LoVo (cell line): ENCODE measurements around the gene RNLS.

ENCODE experiments used
- DNase-seq: peaks from one replicate; pipeline ENCODE4 v3.0.0-alpha.2; 2016; ENCODE audit warnings: low spot score

The RNLS gene

GRCh38 chr10:88431103-88431502 lies 152.0 kb downstream of the RNLS start:
- no peak for DNase-seq

DNA sequence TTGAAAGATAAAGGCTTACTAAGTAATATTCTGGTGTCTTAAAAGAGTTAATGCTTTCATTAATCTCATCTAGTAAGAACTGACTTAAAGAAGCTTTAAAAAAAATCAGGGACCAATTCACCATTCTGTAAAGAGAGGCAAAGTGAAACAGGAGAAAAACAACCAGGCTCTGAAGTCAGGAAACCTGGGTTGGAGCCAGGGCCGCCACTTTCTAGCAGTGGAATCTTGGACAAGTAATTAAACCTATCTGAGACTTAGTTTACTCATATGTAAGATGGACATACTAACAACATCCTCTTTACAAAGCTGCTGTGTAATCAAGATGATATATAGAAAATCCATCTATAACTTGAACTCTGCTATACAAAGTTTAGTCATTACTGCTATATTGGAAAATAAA lies 154.1 kb downstream of the RNLS start:
- DNase-seq, result no peak

- peak; percentile 91 for DNase-seq
Observed at GRCh38 chr10:88428442-88428841, 154.7 kb downstream of the RNLS start.

DNA sequence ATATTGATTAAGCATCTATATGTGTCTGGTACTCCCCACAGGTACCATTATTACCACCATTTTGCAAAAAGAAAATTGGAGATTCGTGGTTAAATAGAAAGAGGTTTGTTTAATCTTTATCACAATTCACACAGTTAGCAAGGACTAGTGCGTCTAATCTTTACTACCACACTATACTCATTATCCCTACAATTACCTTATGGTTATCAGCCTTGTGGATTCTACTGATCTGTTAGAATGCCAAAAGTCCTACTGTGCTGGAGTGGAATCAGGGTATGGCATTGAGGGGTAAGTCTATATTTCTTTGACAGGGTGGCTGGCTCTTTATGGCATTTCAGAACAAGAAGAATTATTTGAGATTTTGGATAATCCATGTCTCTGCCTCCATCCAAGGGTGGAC lies 156.1 kb downstream of the RNLS start:
- DNase-seq, result no peak

GRCh38 chr10:88424881-88425280 lies 158.2 kb downstream of the RNLS start:
- no peak for DNase-seq

GRCh38 chr10:88423732-88424131 lies 159.4 kb downstream of the RNLS start:
- DNase-seq, result no peak

- no peak for DNase-seq
Observed at GRCh38 chr10:88421590-88421989, 161.5 kb downstream of the RNLS start.

- DNase-seq, result no peak
Observed at GRCh38 chr10:88418871-88419270, 164.2 kb downstream of the RNLS start.

DNA sequence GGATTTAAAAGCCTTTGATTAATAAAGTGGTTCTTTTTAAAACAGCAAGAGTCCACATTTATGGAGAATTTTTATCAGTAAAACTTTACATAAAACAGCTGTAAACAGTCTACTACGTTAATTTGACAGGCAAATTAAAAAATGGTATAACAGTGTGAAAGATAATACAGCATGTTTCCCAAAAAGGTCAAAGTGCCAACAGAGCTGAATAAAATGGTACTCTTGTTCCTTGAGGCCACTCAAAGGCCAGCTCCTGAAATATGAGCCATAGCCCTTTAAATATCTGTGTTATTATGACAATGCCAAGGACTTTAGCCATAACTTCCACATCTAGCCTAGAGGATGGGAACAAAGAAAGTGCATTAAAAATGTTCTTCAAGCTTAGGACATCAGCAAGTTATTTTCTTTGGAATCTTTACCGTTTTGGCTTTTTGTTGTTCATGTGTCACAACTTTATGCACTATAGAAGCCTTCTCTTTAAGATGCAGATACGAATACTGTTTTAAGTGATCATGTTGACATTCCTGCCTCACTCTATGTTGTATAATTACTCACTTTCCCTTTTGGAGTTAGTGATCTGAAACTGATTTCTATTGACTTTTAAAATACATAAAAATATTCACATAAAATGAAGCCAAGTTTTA lies 165.6 kb downstream of the RNLS start:
- no peak for DNase-seq

GRCh38 chr10:88416801-88417200 lies 166.3 kb downstream of the RNLS start:
- DNase-seq, result no peak

GRCh38 chr10:88415533-88416130 lies 167.5 kb downstream of the RNLS start:
- DNase-seq, result no peak

- DNase-seq, result no peak
Observed at GRCh38 chr10:88413412-88413811, 169.7 kb downstream of the RNLS start.

DNA sequence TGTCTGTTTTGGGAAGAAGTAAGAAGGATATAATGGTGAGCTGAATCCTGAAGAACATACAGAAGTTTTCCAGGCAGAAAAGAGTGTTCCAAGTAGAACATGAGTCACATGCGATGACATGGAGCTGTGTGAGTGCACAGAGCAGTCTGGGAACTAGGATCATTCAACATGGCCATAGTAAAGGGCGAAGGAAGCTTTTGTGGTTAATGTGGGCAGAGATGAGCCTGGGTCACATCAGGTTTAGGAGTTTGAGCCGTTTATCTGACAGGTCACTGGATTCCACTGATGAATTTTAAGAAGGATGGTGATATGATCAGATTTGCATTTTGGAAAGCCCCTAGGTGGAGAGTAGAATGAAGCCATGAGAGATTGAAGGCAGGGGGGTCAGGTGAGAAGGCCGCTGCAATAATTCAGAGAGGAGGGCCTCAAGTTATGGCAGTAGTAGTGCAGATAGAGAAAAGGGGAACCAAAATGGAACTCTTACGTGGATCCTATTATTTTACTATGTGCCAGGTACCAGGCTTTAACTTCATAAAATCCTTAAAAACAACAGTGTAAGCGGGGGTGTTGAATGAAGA lies 171.3 kb downstream of the RNLS start:
- no peak for DNase-seq

DNA sequence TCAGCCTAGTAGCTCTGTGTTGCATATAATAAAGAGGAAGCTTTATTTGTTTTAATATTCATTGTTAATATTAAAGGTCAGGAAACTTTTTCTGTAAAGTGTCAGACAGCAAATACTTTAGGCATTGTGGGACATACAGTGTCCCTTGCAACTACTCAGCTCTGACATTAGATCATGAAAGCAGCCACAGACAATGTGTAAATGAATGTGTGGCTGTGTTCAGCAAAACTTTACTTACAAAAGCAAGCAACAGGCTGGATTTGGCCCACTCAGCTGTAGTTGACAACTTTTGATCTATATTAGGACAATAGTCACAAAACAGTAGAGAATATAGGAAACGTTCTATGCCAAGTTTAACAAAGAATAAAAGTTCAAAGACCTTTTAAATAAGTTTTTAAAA lies 173.3 kb downstream of the RNLS start:
- no peak for DNase-seq

- no peak for DNase-seq
Observed at GRCh38 chr10:88409236-88409635, 173.9 kb downstream of the RNLS start.

- no peak for DNase-seq
Observed at GRCh38 chr10:88408096-88408495, 175.0 kb downstream of the RNLS start.

DNA sequence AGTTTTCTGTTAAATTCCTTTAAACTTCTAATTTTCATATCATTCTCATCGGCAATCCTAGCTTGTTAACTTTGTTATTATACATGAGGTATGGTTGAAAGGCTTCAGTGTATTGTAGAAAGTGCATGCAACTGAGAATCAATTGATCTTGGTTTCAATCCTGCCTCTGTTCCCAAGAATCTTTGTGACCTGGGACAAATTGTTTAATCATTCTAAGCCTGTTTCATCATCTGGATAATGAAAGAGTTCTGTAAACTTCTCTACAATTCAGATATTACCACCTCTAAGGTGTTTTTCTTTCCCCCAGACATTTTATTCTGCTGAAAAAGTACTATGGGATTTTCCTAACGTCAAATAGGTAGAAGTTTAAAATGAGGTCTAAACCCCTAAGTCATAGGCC lies 179.0 kb downstream of the RNLS start:
- DNase-seq, result no peak

- DNase-seq, result peak; percentile 37
Observed at GRCh38 chr10:88401671-88402347, 181.3 kb downstream of the RNLS start.

DNA sequence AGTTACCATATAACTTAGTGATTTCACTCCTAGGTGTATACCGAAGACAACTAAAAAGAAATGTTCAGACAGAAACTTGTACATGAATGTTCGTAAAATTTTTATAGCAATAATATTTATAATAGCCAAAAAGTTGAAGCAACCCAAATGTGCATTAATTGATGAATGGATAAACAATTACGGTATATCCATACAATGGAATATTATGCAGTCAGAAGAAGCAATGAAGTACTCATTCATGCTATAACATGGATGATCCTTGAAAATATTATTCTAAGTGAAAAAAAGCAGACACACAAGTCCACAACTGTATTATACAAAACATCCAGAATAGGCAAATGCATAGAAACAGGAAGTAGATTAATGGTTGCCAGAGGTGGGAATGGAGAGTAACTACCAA lies 183.9 kb downstream of the RNLS start:
- no peak for DNase-seq

DNA sequence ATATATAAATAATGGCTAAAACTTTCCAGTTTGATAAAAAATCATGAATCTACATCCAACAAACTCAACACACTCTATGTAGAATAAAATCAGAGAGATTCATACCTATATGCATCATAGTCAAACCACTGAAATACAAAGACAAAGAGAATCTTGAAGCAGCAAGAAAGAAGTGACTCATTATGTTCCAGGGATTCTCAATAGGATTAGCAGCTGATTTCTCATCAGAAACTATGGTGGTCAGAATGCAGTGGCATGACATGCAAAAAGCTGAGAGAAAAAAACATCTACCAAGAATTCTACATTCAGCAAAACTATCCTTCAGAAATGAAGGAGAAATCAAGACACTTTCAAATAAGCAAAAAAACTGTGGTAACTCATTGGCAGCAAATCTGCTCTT lies 187.4 kb downstream of the RNLS start:
- DNase-seq, result no peak

DNA sequence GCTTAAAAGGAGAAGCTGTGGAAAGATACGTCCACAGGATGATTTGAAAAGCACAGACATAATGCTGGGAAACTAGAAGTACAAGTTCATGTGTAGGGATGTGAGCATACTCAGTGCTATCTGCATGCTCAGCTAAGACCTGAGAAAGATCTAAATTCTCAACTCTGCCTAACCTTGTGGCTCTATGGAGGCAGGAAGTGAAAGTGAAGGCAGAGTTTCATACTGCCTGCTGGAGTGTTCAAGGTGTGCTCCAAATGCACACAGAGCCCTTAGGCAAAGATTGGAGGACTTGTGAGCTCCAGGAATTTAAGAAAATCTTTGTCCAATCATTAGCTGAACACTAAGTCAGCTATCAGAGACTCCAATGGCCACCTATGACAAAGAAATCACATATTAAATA lies 190.9 kb downstream of the RNLS start:
- DNase-seq, result no peak

DNA sequence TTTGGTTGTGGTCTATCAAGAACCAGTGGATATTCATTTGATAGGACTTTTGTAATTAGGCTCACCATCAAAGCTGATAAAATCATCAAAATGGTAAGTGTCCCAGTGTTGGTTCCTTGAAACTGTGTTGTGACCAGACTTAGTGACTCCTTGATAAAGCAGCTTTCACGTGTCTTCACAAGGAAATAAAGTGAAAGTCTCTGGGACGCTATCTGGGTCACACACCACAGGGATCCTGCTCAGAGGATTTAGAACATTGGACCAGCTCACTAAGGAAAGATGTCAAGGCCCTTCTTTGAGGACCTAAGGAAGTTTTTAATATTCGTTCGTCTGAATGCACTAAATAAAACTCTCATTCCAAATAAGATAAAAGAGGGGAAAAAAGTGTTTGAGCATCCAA lies 193.1 kb downstream of the RNLS start:
- DNase-seq, result no peak

DNA sequence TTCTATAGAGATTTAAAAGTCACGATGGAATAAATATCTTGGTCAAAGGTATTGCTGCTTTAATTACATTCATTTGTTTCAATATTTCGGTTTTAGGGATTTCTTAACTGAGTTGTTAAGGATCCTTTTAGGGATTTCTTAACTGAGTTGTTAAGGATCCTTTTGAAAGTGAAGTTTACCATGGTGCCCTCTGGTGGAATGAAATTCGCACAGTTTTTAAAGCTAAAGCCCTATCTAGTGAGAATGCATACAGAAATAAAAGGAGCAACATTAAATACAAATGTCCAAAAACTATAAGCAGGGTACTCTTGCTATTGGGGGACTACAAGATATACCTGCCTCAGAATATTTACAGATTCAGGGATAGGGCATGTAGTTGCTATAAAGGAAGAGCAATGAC lies 193.7 kb downstream of the RNLS start:
- DNase-seq, result peak; percentile 51
